HG02840 (cell line): Measurements from ENCODE around the gene MICU1.
"Not testable (repeated sequence)": the region's sequence is repeated elsewhere in the genome, so short reads cannot be mapped to it uniquely, and the experiment has no call there.

ENCODE experiments used
- ATAC-seq: cut with Tn5 transposase; IDR thresholded peaks from one replicate; pipeline ENCODE4 v1.9.1; 2021; ENCODE audit warnings: mild to moderate bottlenecking, moderate library complexity, moderate number of reproducible peaks; ENCODE audit not compliant: unreplicated experiment, low FRiP score

MICU1 gene

GRCh38 chr10:72511459-72511858 is 114.4 kb downstream of the MICU1 start:
- no peak for ATAC-seq

- ATAC-seq, result no peak
These were observed 115.9 kb downstream of the MICU1 start for GRCh38 chr10:72509941-72510340.

DNA sequence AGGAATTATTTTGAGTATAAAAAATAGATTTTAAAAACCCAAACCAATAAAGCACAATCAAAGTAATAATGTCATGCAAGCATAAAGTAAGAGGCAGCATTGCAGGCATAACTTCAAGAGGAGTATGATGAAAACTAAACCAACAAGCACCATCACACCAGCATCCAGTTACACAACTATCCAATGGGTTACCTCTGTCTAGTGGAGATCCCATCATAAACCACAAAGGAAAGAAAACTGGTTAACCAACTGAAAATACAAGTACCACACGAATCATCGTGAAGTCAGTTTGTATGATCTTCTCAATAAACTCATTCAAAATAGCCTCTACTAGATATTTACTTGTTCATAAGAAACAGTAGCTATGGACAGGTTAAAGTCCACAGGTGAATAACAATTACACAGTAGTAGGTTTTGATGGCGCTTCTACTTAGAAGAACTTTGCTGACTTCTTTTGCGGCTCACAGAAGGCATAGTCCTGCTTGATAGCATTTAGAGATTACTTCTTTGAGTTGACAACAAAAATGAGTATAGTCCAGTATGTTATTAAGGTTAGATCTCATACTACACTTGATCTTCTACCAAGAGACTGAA is 116.6 kb downstream of the MICU1 start:
- ATAC-seq, result no peak

- ATAC-seq, result no peak
These were observed 117.8 kb downstream of the MICU1 start for GRCh38 chr10:72508033-72508432.

GRCh38 chr10:72506474-72506873 is 119.4 kb downstream of the MICU1 start:
- ATAC-seq, result no peak

- no peak for ATAC-seq
These were observed 120.4 kb downstream of the MICU1 start for GRCh38 chr10:72505435-72505834.

DNA sequence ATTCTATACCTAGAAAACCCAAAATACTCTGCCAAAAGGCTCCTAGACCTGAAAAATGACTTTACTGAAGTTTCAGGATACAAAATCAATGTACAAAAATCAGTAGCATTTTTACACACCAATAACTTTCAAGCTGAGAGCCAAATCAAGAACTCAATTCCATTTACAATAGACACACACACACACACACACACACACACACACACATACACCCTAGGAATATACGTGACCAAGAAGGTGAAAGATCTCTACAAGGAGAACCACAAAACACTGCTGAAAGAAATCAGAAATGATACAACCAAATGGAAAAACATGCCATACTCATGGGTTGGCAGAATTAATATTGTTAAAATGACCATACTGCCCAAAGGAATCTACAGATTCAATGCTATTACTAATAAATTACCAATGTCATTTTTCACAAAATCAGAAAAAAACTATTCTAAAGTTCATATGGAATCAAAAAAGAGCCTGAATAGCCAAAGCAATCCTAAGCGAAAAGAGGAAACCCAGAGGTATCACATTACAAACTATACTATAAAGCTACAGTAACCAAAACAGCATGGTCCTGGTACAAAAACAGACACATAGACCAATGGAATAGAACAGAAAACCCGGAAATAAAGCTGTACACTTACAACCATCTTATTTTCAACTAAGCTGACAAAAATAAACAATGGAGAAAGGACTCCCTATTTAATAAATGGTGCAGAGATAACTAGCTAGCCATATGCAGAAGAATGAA is 122.0 kb downstream of the MICU1 start:
- no peak for ATAC-seq

DNA sequence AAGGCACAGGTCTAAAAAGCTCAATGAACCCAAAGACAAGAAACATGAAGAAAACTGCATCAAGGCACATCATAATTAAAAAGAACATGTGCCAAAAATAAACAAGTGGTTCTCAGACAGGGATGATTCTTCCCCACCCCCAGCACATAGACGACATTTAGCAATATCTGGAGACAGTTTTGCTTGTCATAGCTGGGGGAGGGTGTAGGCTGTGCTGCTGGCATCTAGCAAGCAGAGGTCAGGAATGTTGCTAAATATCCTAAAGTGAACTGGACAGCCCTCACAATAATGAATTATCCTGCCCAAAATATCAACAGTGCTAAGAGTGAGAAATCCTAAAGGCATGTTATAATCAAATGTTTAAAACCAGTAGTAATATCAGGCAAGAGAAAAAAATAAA is 122.6 kb downstream of the MICU1 start:
- ATAC-seq, result no peak

- ATAC-seq, result no peak
These were observed 123.3 kb downstream of the MICU1 start for GRCh38 chr10:72502581-72502980.

- no peak for ATAC-seq
These were observed 126.2 kb downstream of the MICU1 start for GRCh38 chr10:72499701-72500100.

GRCh38 chr10:72490951-72491350 is 134.9 kb downstream of the MICU1 start:
- no peak for ATAC-seq

GRCh38 chr10:72487521-72487920 is 138.4 kb downstream of the MICU1 start:
- ATAC-seq, result no peak

DNA sequence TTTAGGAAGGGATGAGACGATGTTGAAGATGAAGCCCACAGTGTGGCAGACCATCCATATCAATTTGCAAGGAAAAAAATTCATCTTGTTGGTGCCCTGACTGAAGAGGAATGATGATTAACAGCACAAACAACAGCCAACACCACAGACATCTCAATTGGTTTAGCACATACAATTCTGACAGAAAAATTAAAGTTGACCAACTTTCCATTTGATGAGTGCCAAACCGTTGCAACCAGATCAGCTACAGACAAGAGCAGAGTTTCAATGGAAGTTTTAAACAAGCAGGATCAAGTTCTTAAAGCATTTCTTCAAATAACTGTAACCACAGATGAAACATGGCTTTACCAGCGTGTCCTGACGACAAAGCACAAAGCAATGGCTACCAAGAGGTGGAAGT is 138.8 kb downstream of the MICU1 start:
- no peak for ATAC-seq

DNA sequence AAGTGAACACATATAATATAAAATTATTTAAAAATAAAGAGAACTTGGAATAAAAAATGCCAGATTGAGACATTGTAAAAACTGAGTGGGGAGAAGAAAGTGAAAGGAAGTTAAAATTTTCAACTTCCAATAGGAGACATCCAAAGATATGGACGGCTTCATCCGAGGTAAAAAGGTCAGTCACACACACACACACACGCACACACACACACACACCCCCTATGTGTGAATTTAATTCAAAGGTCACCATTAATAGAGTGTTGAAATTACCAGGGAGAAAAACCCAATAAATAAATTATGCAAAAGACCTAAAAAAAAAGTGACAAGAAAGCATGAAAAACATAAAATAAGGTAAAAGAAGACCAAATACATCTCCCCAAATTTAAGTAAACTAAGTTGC is 140.2 kb downstream of the MICU1 start:
- no peak for ATAC-seq

DNA sequence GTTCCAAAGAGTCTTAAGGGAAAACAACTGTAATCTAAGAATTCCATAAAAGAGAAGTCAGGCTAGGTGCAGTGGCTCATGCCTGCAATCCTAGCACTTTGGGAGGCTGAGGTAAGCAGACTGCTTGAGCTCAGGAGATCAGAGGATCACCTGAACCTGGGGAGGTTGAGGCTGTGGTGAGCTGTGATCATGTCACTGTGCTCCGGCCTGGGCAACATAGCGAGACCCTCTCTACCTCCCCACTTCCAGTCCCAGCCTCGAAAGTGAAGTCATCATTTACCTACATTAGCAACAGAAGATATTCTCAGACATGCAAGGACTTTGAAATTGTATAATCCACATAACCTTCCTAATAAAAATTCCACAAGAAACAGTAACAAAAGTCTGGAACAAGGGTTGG is 141.4 kb downstream of the MICU1 start:
- ATAC-seq, result no peak

DNA sequence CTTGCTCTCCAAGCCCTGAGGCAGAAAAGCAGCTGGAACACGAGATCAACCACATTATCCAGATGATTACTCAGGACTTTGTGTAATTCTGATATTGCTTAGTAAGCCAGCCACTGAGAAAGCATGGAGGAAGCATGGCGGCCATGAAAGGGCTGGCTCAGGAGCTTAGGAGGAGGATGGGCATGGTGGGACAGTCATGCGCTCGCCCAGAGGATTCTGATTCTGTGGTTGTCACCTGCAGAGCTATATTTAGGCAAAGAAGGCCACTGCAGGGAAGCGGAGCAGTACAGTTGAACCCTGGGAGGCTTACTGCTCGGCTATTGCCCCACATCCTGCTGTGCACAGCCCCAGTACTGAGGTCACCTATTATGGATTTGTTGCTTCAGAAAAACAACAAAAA is 142.4 kb downstream of the MICU1 start:
- ATAC-seq, result no peak

- no peak for ATAC-seq
These were observed 145.0 kb downstream of the MICU1 start for GRCh38 chr10:72480861-72481260.

DNA sequence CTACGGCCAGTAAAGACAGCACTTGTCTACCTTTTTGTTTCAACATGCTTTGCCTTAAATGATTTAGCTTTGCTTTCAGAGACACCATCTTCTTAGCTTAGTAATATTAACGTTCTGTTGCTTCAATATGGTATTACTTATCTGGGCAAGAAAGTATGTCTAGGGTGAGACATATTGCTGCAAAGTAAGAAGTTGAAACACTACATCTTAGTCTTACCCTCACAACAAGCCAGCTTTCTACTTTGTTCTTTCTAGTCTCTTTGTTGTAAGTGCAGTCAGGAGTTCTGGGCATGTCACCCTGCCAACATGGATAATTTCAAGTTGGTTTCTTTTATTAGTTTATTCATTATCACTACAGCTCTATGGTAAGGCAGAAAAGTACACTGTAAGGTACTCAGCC is 148.4 kb downstream of the MICU1 start:
- ATAC-seq, result no peak

GRCh38 chr10:72472306-72472705 is 153.6 kb downstream of the MICU1 start:
- no peak for ATAC-seq

GRCh38 chr10:72470666-72471065 is 155.2 kb downstream of the MICU1 start:
- ATAC-seq, result no peak

GRCh38 chr10:72467064-72467463 is 158.8 kb downstream of the MICU1 start:
- ATAC-seq, result not testable (repeated sequence)

GRCh38 chr10:72466018-72466417 is 159.9 kb downstream of the MICU1 start:
- no peak for ATAC-seq
